Measurements from ENCODE around the gene MICOS13.

MICOS13 gene

DNA sequence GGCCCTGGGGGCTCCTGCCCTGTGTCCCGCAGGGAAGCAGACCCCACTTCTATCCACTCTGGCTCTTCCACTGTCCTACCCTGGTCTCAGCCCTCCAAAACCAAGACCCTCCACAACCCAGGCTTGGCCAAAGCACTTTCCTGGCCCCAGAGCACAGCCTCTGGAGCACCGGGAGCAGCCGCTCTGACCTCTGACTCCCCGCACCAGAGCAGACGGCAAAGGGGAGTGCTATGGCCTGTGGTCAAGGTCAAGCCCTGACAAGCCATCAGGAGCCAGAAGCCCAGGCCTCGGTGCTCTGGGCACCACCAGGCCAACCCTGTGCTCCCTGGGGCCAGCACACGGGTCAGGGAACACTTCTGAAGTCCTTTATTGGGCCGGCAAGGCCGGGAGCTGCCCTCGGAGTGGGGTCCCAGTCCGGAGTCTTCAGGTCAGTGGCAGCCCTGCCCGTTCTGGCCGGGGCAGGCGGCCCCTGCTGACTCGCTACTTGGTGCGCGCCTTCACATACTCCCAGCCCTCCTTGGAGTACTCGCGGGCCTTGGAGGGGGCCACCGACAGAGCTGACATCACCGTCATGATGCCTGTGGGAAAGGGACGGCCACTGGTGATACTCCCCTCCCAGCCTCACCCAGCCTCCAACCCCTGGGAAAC is 2.1 kb downstream of the MICOS13 start:
- Histone ChIP-seq H3K9me3 (ENCODE audit: control insufficient read depth in 5 of 5, low read length in 5 of 5) (no peaks in the 10 kb centered on the region), H3K27ac (ENCODE audit: low read depth, low read length) (no peak overlapping the region), H3K36me3 (ENCODE audit: control insufficient read depth in 5 of 5, insufficient read depth in 5 of 5, low read length in 5 of 5) (peaks cover 0 to 11% (median 5%) of the 10 kb centered on the region in 5 donors)

DNA sequence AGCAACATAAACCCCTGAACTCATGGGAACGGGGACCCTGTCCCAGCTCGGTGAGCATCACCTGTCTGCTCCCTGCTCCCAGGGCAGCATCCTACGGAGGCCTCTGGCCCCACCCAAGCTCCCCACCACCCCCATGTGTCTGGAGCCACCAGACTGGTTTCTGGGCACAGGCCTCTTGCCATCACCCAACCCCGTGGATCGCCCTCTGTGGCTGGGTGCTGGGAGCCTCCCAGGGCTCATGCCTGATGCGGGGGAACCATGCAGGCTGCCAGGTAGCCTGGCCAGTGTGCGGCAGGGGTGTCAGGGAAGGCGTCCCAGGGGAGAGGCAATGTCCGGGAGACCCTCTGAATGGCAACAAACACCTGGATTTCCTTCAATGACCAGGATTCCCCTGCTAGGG is 2.7 kb downstream of the MICOS13 start:
- peaks cover 0 to 11% (median 5%) of the 10 kb centered on the region in 5 donors for H3K36me3 ChIP-seq (ENCODE audit: control insufficient read depth in 5 of 5, insufficient read depth in 5 of 5, low read length in 5 of 5)
- H3K4me1 ChIP-seq (ENCODE audit: control insufficient read depth in 5 of 5, insufficient read depth in 5 of 5, low read length in 5 of 5) = peaks cover 3 to 20% (median 19%) of the 10 kb centered on the region in 5 donors
- no peak overlapping the region for H3K27ac ChIP-seq (ENCODE audit: low read depth, low read length)
- no peaks in the 10 kb centered on the region for H3K27me3 ChIP-seq (ENCODE audit: control insufficient read depth in 5 of 5, insufficient read depth in 4 of 5, low read length in 5 of 5)
- no peak overlapping the region for H3K4me3 ChIP-seq (ENCODE audit: low read depth in 1 of 5, low read length in 5 of 5)
- no peaks in the 10 kb centered on the region for H3K9me3 ChIP-seq (ENCODE audit: control insufficient read depth in 5 of 5, low read length in 5 of 5)
- peak overlapping the region in 1 of 5 donors; percentile 10 for H3K9ac ChIP-seq (ENCODE audit: low read length in 5 of 5)

More for the DNA sequence above, 2.1 kb downstream of the MICOS13 start:
- Histone ChIP-seq H3K27me3 (ENCODE audit: control insufficient read depth in 5 of 5, insufficient read depth in 4 of 5, low read length in 5 of 5) (no peaks in the 10 kb centered on the region), H3K4me1 (ENCODE audit: control insufficient read depth in 5 of 5, insufficient read depth in 5 of 5, low read length in 5 of 5) (peaks cover 3 to 20% (median 19%) of the 10 kb centered on the region in 5 donors), H3K9ac (ENCODE audit: low read length in 5 of 5) (peak overlapping the region in 1 of 5 donors; percentile 10), H3K4me3 (ENCODE audit: low read depth in 1 of 5, low read length in 5 of 5) (no peak overlapping the region)

DNA sequence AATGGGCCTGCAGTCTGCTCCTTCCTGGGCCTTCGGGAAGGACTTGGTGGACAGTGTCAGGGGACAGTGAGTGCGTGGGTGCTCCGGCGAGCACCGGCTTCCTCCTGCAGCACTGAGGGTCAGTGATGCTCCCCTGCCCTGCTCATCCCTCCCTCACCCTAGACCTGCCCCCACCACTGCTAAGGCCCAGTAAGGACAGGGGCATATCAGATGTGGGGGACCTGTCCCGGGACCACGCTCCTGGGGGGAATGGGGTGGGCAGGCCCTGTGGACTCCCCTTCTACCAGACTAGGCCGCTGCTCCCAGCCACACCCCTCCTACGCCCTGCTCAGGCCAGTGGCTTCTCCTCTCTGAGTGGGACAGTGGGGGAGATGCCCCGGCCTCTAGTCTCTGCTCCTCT is 3.2 kb downstream of the MICOS13 start:
- no peaks in the 10 kb centered on the region for H3K9me3 ChIP-seq (ENCODE audit: control insufficient read depth in 5 of 5, low read length in 5 of 5)

DNA sequence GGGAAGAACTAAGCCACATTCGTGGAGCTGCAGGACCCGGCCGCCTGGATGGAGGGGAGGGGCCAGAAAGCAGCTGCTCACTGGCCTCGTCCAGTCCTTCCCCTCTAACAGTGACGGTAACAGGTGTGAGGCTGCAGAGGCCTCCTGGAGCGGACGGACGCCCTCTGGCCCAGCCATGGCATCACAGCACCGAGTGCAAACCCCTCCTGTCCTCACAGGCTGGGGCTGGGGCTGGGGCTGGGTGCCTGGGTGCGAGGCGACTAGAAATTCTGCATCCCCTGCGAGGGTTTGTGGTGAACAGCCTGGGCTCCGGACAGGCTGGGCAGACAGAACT is 3.6 kb downstream of the MICOS13 start:
- no peak overlapping the region for H3K4me3 ChIP-seq (ENCODE audit: low read depth in 1 of 5, low read length in 5 of 5)
- H3K4me1 ChIP-seq (ENCODE audit: control insufficient read depth in 5 of 5, insufficient read depth in 5 of 5, low read length in 5 of 5) = peaks cover 3 to 20% (median 19%) of the 10 kb centered on the region in 5 donors
- no peak overlapping the region for H3K27ac ChIP-seq (ENCODE audit: low read depth, low read length)
- H3K9ac ChIP-seq (ENCODE audit: low read length in 5 of 5) = no peak overlapping the region
- H3K27me3 ChIP-seq (ENCODE audit: control insufficient read depth in 5 of 5, insufficient read depth in 4 of 5, low read length in 5 of 5) = no peaks in the 10 kb centered on the region
- no peaks in the 10 kb centered on the region for H3K9me3 ChIP-seq (ENCODE audit: control insufficient read depth in 5 of 5, low read length in 5 of 5)
- peaks cover 0 to 15% (median 9%) of the 10 kb centered on the region in 5 donors for H3K36me3 ChIP-seq (ENCODE audit: control insufficient read depth in 5 of 5, insufficient read depth in 5 of 5, low read length in 5 of 5)

More for the DNA sequence above, 3.2 kb downstream of the MICOS13 start:
- Histone ChIP-seq H3K4me1 (ENCODE audit: control insufficient read depth in 5 of 5, insufficient read depth in 5 of 5, low read length in 5 of 5) (peaks cover 3 to 20% (median 19%) of the 10 kb centered on the region in 5 donors), H3K36me3 (ENCODE audit: control insufficient read depth in 5 of 5, insufficient read depth in 5 of 5, low read length in 5 of 5) (peaks cover 0 to 11% (median 5%) of the 10 kb centered on the region in 5 donors), H3K27ac (ENCODE audit: low read depth, low read length) (no peak overlapping the region), H3K4me3 (ENCODE audit: low read depth in 1 of 5, low read length in 5 of 5) (no peak overlapping the region), H3K27me3 (ENCODE audit: control insufficient read depth in 5 of 5, insufficient read depth in 4 of 5, low read length in 5 of 5) (no peaks in the 10 kb centered on the region), H3K9ac (ENCODE audit: low read length in 5 of 5) (no peak overlapping the region)

DNA sequence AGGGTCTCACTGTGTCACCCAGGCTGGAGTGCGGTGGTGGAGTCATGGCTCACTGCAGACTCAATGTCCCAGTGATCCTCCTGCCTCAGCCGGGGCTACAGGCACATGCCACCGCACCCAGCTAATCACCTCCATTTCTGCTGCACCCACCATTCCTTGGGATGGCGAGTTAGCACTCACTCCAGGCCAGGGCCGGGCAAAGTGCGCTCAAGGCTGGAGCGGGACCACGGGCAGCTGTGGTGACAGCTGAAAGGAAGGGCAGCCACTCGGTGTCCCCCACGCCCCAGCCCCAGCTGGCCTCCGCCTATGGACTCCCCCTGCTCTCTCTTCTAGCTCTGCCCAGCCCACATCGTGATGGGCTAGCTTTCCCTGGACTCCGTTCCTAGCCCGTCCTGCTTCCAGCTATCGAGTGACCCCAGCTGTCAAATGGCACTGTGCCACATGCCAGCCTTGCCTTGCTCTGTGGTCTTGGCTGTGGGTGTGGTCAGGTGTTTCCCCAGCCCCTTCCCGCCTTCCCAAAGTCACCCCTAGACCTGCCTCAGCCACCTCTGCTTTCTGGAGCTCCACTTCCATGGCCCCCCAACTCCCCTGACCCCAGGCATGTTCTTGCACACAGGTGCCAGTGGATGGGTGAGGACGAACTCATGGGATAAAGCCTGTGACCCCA is 4.1 kb downstream of the MICOS13 start:
- Histone ChIP-seq H3K4me3 (ENCODE audit: low read depth in 1 of 5, low read length in 5 of 5) (no peak overlapping the region), H3K27me3 (ENCODE audit: control insufficient read depth in 5 of 5, insufficient read depth in 4 of 5, low read length in 5 of 5) (no peaks in the 10 kb centered on the region), H3K27ac (ENCODE audit: low read depth, low read length) (no peak overlapping the region), H3K36me3 (ENCODE audit: control insufficient read depth in 5 of 5, insufficient read depth in 5 of 5, low read length in 5 of 5) (peaks cover 0 to 20% (median 10%) of the 10 kb centered on the region in 5 donors), H3K9ac (ENCODE audit: low read length in 5 of 5) (no peak overlapping the region), H3K4me1 (ENCODE audit: control insufficient read depth in 5 of 5, insufficient read depth in 5 of 5, low read length in 5 of 5) (peaks cover 3 to 17% (median 17%) of the 10 kb centered on the region in 5 donors), H3K9me3 (ENCODE audit: control insufficient read depth in 5 of 5, low read length in 5 of 5) (no peaks in the 10 kb centered on the region)

DNA sequence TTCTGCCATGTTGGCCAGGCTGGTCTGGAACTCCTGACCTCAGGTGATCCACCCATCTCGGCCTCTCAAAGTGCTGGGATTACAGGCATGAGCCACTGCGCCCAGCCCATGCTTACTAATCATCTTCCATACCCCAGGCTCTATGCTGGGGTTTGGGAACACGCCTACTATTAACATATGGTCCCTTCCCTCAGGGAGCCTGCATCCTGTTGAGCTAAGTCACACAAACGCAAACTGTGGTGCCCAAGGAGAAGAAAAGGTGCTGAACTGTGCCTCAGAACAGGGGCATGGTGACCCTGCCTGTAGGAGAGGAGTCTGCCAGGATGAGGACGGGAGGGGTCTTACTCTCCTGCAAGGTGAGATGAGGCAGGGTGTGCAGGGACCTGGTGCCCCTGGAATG is 5.6 kb downstream of the MICOS13 start:
- no peak overlapping the region for H3K4me3 ChIP-seq (ENCODE audit: low read depth in 1 of 5, low read length in 5 of 5)
- H3K27ac ChIP-seq (ENCODE audit: low read depth, low read length) = no peak overlapping the region
- peaks cover 0 to 28% (median 13%) of the 10 kb centered on the region in 5 donors for H3K36me3 ChIP-seq (ENCODE audit: control insufficient read depth in 5 of 5, insufficient read depth in 5 of 5, low read length in 5 of 5)
- H3K9me3 ChIP-seq (ENCODE audit: control insufficient read depth in 5 of 5, low read length in 5 of 5) = no peaks in the 10 kb centered on the region
- H3K9ac ChIP-seq (ENCODE audit: low read length in 5 of 5) = peak overlapping the region in 1 of 5 donors; percentile 28
- peaks cover 3 to 8% (median 8%) of the 10 kb centered on the region in 5 donors for H3K4me1 ChIP-seq (ENCODE audit: control insufficient read depth in 5 of 5, insufficient read depth in 5 of 5, low read length in 5 of 5)
- H3K27me3 ChIP-seq (ENCODE audit: control insufficient read depth in 5 of 5, insufficient read depth in 4 of 5, low read length in 5 of 5) = no peaks in the 10 kb centered on the region

DNA sequence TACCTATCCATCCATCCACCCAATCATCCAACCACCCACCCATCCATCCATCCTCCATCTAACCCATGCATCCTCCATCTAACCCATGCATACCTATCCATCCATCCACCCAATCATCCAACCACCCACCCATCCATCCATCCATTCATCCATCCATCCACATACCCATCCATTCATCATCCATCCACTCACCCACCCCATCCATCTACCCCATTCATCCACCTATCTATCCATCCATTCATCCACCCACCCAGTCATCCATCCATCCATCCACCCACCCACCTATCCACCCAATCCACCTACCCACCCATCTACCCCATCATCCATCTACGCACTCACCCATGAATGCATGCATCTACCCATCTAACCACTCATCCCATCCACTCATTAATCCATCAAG is 6.6 kb downstream of the MICOS13 start:
- Histone ChIP-seq H3K9me3 (ENCODE audit: control insufficient read depth in 5 of 5, low read length in 5 of 5) (no peaks in the 10 kb centered on the region), H3K4me3 (ENCODE audit: low read depth in 1 of 5, low read length in 5 of 5) (no peak overlapping the region), H3K27ac (ENCODE audit: low read depth, low read length) (no peak overlapping the region), H3K36me3 (ENCODE audit: control insufficient read depth in 5 of 5, insufficient read depth in 5 of 5, low read length in 5 of 5) (peaks cover 0 to 38% (median 22%) of the 10 kb centered on the region in 5 donors), H3K27me3 (ENCODE audit: control insufficient read depth in 5 of 5, insufficient read depth in 4 of 5, low read length in 5 of 5) (no peaks in the 10 kb centered on the region), H3K9ac (ENCODE audit: low read length in 5 of 5) (no peak overlapping the region), H3K4me1 (ENCODE audit: control insufficient read depth in 5 of 5, insufficient read depth in 5 of 5, low read length in 5 of 5) (no peaks in the 10 kb centered on the region)

DNA sequence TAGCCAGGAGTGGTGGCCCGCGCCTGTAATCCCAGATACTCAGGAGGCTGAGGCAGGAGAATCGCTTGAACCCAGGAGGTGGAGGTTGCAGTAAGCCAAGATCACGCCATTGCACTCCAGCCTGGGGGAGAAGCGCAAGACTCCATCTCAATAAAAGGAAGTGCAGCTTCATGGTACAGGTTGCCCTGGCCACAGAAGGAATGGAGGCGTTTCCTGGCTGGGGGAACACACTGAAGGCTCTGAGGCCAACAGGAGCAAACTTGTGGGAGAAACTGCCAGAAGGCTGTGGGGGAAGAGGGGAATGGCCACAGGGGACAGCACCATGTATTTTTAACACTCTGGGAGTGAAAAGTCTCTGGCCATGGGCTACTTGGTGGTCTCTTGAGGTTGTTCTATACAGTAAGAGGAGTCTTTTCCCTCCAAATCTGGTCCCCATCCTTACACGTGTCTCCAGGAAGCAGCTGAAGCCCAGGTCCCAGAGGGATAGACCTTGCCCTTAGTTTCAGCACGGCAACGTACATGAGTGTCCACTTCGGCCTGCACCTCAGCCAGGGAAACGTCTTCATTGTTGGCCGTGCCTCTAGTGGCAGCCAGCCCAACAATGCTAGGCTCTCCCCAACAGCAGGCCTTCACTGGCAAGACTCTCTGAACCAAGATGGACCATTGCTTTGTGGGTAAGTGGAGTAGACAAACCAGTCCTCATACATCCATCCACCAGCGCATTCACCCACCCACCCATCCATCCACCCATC is 7.4 kb downstream of the MICOS13 start:
- H3K27ac ChIP-seq (ENCODE audit: low read depth, low read length) = no peak overlapping the region
- H3K36me3 ChIP-seq (ENCODE audit: control insufficient read depth in 5 of 5, insufficient read depth in 5 of 5, low read length in 5 of 5) = peaks cover 0 to 38% (median 22%) of the 10 kb centered on the region in 5 donors
- H3K9me3 ChIP-seq (ENCODE audit: control insufficient read depth in 5 of 5, low read length in 5 of 5) = no peaks in the 10 kb centered on the region
- H3K9ac ChIP-seq (ENCODE audit: low read length in 5 of 5) = no peak overlapping the region
- H3K4me1 ChIP-seq (ENCODE audit: control insufficient read depth in 5 of 5, insufficient read depth in 5 of 5, low read length in 5 of 5) = no peaks in the 10 kb centered on the region
- H3K4me3 ChIP-seq (ENCODE audit: low read depth in 1 of 5, low read length in 5 of 5) = no peak overlapping the region
- no peaks in the 10 kb centered on the region for H3K27me3 ChIP-seq (ENCODE audit: control insufficient read depth in 5 of 5, insufficient read depth in 4 of 5, low read length in 5 of 5)

DNA sequence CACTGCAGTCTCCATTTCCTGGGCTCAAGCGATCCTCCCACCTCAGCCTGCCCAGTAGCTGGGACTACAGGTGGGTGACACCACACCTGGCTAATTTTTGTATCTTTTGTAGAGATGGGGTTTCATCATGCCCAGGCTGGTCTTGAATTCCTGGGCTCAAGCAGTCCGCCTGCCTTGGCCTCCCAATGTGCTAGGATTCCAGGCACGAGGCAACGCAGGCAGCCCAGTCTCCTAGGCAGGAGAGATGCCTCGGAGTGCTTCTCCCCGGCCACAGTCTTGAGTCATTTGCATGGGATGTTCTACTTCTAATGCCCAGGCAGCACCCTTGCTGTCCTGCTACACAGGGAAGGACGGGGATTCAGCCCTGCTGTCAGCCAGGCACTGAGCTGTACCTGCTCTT is 8.7 kb downstream of the MICOS13 start:
- Histone ChIP-seq H3K27ac (ENCODE audit: low read depth, low read length) (no peak overlapping the region), H3K9me3 (ENCODE audit: control insufficient read depth in 5 of 5, low read length in 5 of 5) (no peaks in the 10 kb centered on the region), H3K4me1 (ENCODE audit: control insufficient read depth in 5 of 5, insufficient read depth in 5 of 5, low read length in 5 of 5) (no peaks in the 10 kb centered on the region), H3K27me3 (ENCODE audit: control insufficient read depth in 5 of 5, insufficient read depth in 4 of 5, low read length in 5 of 5) (no peaks in the 10 kb centered on the region), H3K36me3 (ENCODE audit: control insufficient read depth in 5 of 5, insufficient read depth in 5 of 5, low read length in 5 of 5) (peaks cover 0 to 46% (median 35%) of the 10 kb centered on the region in 5 donors), H3K4me3 (ENCODE audit: low read depth in 1 of 5, low read length in 5 of 5) (no peak overlapping the region), H3K9ac (ENCODE audit: low read length in 5 of 5) (no peak overlapping the region)

DNA sequence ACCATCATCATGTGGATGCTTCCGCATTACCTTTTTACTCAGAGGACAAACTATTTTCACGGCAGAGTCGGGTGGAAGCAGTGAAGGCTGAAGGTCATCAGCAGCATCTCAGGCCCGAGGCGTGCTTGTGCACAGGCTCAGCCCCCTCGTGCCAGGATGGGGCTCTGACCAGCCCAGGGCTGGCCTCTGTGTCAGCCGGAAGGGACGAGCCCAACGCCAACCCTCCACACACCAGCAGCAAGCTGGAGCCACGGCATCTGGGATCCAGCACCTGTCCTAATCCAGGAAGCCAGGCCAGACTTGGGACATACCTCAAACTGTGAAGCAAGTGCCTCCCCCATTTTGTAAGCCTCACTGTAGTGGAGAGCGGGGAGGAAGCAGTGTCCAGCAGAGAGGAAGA is 11.1 kb downstream of the MICOS13 start:
- peaks cover 3 to 70% (median 59%) of the 10 kb centered on the region in 5 donors for H3K36me3 ChIP-seq (ENCODE audit: control insufficient read depth in 5 of 5, insufficient read depth in 5 of 5, low read length in 5 of 5)
- H3K4me1 ChIP-seq (ENCODE audit: control insufficient read depth in 5 of 5, insufficient read depth in 5 of 5, low read length in 5 of 5) = no peaks in the 10 kb centered on the region
- H3K27ac ChIP-seq (ENCODE audit: low read depth, low read length) = no peak overlapping the region
- no peaks in the 10 kb centered on the region for H3K9me3 ChIP-seq (ENCODE audit: control insufficient read depth in 5 of 5, low read length in 5 of 5)
- no peak overlapping the region for H3K4me3 ChIP-seq (ENCODE audit: low read depth in 1 of 5, low read length in 5 of 5)
- H3K27me3 ChIP-seq (ENCODE audit: control insufficient read depth in 5 of 5, insufficient read depth in 4 of 5, low read length in 5 of 5) = no peaks in the 10 kb centered on the region
- H3K9ac ChIP-seq (ENCODE audit: low read length in 5 of 5) = no peak overlapping the region
